SK-N-SH treated with all-trans-retinoic acid at 6 μM for 48 hours (cell line): ENCODE data around the gene SMTNL2.
"Not testable (repeated sequence)": the region's sequence is repeated elsewhere in the genome, so short reads cannot be mapped to it uniquely, and the experiment has no call there.

Experiments used
- ATAC-seq: fragments of 200-7000 bp; cut with Tn5 transposase; 3 replicates; pipeline ENCODE4 v1.9.1; 2020; ENCODE audit warnings: mild to moderate bottlenecking, moderate library complexity
- BACH2 ChIP-seq: fragments of 250-450 bp; sonication (Bioruptor Pico); IDR thresholded peaks from 2 replicates; pipeline ENCODE4 v1.9.0; 2021; ENCODE audit warnings: mild to moderate bottlenecking, borderline replicate concordance
- CSDC2 ChIP-seq: fragments of 250-450 bp; sonication (Bioruptor Pico); IDR thresholded peaks from 2 replicates; pipeline ENCODE4 v1.5.0; 2020; ENCODE audit warnings: mild to moderate bottlenecking, moderate library complexity
- ESRRG ChIP-seq: fragments of 250-450 bp; sonication (Bioruptor Pico); IDR thresholded peaks from 2 replicates; pipeline ENCODE4 v1.6.1; 2021; ENCODE audit warnings: mild to moderate bottlenecking
- GLIS3 ChIP-seq: fragments of 250-450 bp; sonication (Bioruptor Pico); IDR thresholded peaks from 2 replicates; pipeline ENCODE4 v1.5.0; 2020; ENCODE audit warnings: mild to moderate bottlenecking, moderate library complexity
- OSR1 ChIP-seq: fragments of 250-450 bp; sonication (Bioruptor Pico); IDR thresholded peaks from 2 replicates; pipeline ENCODE4 v1.8.0; 2022; ENCODE audit warnings: moderate library complexity, mild to moderate bottlenecking, inconsistent platforms
- PATZ1 ChIP-seq: fragments of 250-450 bp; sonication (Bioruptor Pico); IDR thresholded peaks from 2 replicates; pipeline ENCODE4 v1.8.0; 2020; ENCODE audit warnings: mild to moderate bottlenecking, moderate library complexity, borderline replicate concordance
- RARB ChIP-seq: fragments of 250-450 bp; sonication (Bioruptor Pico); IDR thresholded peaks from 2 replicates; pipeline ENCODE4 v1.8.0; 2021; ENCODE audit warnings: mild to moderate bottlenecking, moderate library complexity
- TCF4 ChIP-seq: fragments of 250-450 bp; sonication (Bioruptor Pico); IDR thresholded peaks from 2 replicates; pipeline ENCODE4 v1.8.0; 2021; ENCODE audit warnings: mild to moderate bottlenecking, moderate library complexity, borderline replicate concordance
- TOX ChIP-seq: fragments of 250-450 bp; sonication (Bioruptor Pico); IDR thresholded peaks from 2 replicates; pipeline ENCODE4 v1.8.0; 2021; ENCODE audit warnings: mild to moderate bottlenecking, moderate library complexity, borderline replicate concordance
- TSHZ2 ChIP-seq: fragments of 250-450 bp; sonication (Bioruptor Pico); IDR thresholded peaks from 2 replicates; pipeline ENCODE4 v1.5.0; 2020; ENCODE audit warnings: mild to moderate bottlenecking, moderate library complexity
- ZC3H10 ChIP-seq: fragments of 250-450 bp; sonication (Bioruptor Pico); IDR thresholded peaks from 2 replicates; pipeline ENCODE4 v1.5.1; 2021; ENCODE audit warnings: mild to moderate bottlenecking, moderate library complexity
- ZFP3 ChIP-seq: fragments of 250-450 bp; sonication (Bioruptor Pico); IDR thresholded peaks from 2 replicates; pipeline ENCODE4 v1.5.0; 2020; ENCODE audit warnings: mild to moderate bottlenecking, moderate library complexity
- ZFP30 ChIP-seq: fragments of 450-650 bp; formaldehyde crosslinking; IDR thresholded peaks from 2 replicates; pipeline ENCODE4 v1.5.0; 2022; ENCODE audit warnings: mild to moderate bottlenecking, moderate library complexity
- ZNF565 ChIP-seq: fragments of 450-650 bp; formaldehyde crosslinking; conservative IDR thresholded peaks from 2 replicates; pipeline ENCODE4 v1.5.0; 2020; ENCODE audit warnings: low read depth, mild to moderate bottlenecking, moderate library complexity
- ZNF70 ChIP-seq: fragments of 450-650 bp; formaldehyde crosslinking; IDR thresholded peaks from 2 replicates; pipeline ENCODE4 v1.5.0; 2020; ENCODE audit warnings: mild to moderate bottlenecking, moderate library complexity
- TF ChIP-seq, protein P1 (sequence below): fragments of 250-450 bp; sonication (Bioruptor Pico); IDR thresholded peaks from 2 replicates; pipeline ENCODE4 v1.8.0; 2021; ENCODE audit warnings: low read depth, mild to moderate bottlenecking, moderate library complexity, borderline replicate concordance
- TF ChIP-seq, protein P2 (sequence below): fragments of 250-450 bp; sonication (Bioruptor Pico); IDR thresholded peaks from 2 replicates; pipeline ENCODE4 v1.5.1; 2021; ENCODE audit warnings: mild to moderate bottlenecking, moderate library complexity

Gene SMTNL2

GRCh38 chr17:4636474-4637100, 52.3 kb downstream of the SMTNL2 start:
- TF ChIP-seq OSR1 (CRISPR knock-in tag) (no peak), ZNF565 (CRISPR knock-in tag) (no peak), TSHZ2 (CRISPR knock-in tag) (no peak), GLIS3 (CRISPR knock-in tag) (no peak), ESRRG (no peak), TOX (CRISPR knock-in tag) (no peak), ZNF70 (no peak), BACH2 (CRISPR knock-in tag) (no peak), ZC3H10 (CRISPR knock-in tag) (no peak), CSDC2 (CRISPR knock-in tag) (no peak), PATZ1 (CRISPR knock-in tag) (no peak), TCF4 (CRISPR knock-in tag) (no peak)
- TF ChIP-seq, protein P1, sequence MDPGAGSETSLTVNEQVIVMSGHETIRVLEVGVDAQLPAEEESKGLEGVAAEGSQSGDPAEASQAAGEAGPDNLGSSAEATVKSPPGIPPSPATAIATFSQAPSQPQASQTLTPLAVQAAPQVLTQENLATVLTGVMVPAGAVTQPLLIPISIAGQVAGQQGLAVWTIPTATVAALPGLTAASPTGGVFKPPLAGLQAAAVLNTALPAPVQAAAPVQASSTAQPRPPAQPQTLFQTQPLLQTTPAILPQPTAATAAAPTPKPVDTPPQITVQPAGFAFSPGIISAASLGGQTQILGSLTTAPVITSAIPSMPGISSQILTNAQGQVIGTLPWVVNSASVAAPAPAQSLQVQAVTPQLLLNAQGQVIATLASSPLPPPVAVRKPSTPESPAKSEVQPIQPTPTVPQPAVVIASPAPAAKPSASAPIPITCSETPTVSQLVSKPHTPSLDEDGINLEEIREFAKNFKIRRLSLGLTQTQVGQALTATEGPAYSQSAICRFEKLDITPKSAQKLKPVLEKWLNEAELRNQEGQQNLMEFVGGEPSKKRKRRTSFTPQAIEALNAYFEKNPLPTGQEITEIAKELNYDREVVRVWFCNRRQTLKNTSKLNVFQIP (CRISPR knock-in tag): no peak
- no peak for ATAC-seq

GRCh38 chr17:4638766-4639165, 54.4 kb downstream of the SMTNL2 start:
- not testable (repeated sequence) for ATAC-seq

- ATAC-seq: peak; percentile 72
Observed at GRCh38 chr17:4639301-4640059, 55.2 kb downstream of the SMTNL2 start.

DNA sequence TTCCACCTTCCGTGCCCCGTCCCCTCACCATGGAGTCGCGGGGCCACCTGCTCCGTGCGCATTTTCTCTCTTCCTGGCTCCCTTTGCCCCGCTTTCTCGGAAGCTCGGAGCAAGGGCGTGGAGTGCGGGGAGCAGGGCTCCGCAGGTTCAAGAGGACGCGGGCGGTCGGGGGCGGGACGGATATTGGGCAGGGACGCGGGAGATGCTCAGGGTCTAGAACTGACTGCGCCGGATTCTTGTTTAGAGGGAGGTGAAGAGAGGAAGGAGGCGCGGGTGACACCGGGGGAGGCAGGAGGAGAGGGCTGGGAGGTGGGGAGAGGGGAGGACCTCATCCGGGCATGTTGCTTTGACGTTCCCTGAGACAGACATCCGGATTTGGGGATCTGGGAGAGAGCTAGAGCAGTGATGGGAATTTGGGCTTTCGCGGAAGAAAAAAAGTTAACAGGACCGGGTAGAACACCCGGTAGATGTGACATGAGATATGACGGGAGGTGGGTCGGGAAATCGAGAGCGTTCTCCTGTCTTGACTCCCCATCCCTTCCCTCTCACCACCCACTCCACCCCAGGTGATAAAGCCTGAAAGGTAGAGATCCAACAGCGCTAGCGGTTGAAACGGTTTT, 56.4 kb downstream of the SMTNL2 start:
- not testable (repeated sequence) for ATAC-seq

DNA sequence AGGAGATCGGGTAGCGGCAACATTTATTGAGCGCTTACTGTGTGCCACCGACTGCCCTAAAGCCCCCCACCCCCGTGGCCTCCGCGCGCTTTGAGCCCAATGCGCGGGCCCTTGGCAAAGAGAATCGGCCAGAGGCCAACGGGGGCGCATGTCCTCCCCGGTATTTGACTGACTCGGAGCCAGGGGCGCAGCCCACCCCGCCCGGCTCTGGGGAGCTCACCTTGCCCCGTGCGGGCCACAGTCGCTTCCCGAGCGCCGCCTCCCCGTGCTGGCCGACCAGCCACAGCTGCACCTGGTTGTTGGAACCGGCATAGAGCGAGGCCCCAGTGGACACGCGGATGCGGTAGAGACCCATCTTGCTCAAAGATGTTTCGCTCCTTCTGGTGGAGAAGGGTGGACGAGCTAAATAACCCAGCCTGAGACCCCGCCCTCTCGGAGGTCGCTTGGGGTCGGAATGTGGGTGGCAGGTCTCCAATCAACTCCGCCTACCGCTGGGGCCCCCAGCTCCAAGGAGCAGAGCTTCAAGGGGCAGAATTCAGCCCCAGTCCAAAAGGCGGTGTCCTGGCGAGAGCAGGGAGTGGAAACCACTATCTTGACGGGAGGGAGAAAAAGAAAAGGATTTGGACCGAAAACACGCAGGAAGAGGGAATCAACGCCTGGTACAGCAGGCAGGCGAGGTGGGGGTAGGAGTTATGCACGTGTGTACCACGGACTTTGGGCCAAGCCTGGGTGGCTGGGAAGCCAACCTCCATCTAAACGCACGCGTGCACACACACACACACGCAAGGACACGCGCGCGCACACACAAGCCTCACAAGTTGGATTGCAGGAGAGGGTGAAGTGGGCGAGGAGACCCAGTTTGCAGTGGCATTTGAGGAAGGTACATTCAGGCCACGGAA, 57.2 kb downstream of the SMTNL2 start, which contains the start of gene ALOX15:
Gene ALOX15, minus strand, starts transcription at position 382 of the 899 bp plus-strand sequence. Its CDS starts 27 bp downstream, at position 355.
- ATAC-seq: no peak; the same call in 2 of the 3 replicates
- TF ChIP-seq ZC3H10 (CRISPR knock-in tag): no peak
- TF ChIP-seq BACH2 (CRISPR knock-in tag): no peak
- no peak for TF ChIP-seq TSHZ2 (CRISPR knock-in tag)
- TF ChIP-seq ZNF565 (CRISPR knock-in tag): no peak
- TF ChIP-seq, protein P2, sequence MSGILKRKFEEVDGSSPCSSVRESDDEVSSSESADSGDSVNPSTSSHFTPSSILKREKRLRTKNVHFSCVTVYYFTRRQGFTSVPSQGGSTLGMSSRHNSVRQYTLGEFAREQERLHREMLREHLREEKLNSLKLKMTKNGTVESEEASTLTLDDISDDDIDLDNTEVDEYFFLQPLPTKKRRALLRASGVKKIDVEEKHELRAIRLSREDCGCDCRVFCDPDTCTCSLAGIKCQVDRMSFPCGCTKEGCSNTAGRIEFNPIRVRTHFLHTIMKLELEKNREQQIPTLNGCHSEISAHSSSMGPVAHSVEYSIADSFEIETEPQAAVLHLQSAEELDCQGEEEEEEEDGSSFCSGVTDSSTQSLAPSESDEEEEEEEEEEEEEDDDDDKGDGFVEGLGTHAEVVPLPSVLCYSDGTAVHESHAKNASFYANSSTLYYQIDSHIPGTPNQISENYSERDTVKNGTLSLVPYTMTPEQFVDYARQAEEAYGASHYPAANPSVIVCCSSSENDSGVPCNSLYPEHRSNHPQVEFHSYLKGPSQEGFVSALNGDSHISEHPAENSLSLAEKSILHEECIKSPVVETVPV (CRISPR knock-in tag): no peak
- no peak for TF ChIP-seq ZFP30
- TF ChIP-seq RARB (CRISPR knock-in tag): no peak
- TF ChIP-seq ZFP3 (CRISPR knock-in tag): no peak
- TF ChIP-seq TOX (CRISPR knock-in tag): no peak
- no peak for TF ChIP-seq ZNF70
- no peak for TF ChIP-seq PATZ1 (CRISPR knock-in tag)
